GM12875 (cell line): ENCODE results near the gene TOP2B.

Source experiments
- H3K4me3 ChIP-seq: one replicate; pipeline ENCODE4 v1.5.1; 2011; ENCODE audit warnings: low read depth, low read length, control low read depth
- TF ChIP-seq, protein P1 (sequence below): IDR thresholded peaks from 2 replicates; pipeline ENCODE4 v1.5.1; 2011; ENCODE audit warnings: low read depth, mild to moderate bottlenecking, control low read depth, inconsistent platforms, low read length, moderate library complexity, borderline replicate concordance; ENCODE audit not compliant: insufficient read depth

The TOP2B gene

DNA sequence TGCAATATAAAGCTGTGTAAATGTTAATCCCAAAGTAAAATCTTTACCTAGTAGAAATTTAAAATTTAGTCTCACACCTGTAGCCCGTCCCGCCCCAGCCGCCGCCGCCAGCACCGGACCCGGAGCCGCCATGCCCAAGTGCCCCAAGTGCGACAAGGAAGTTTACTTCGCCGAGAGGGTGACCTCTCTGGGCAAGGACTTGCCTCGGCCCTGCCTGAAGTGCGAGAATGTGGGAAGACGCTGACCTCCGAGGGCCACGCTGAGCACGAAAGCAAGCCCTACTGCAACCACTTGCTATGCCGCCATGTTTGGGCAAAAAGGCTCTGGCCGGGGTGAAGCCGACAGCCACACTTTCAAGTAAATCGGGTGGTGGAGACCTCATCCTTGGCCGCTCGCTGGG lies 22.1 kb upstream of the TOP2B start:
- no peak overlapping the region for H3K4me3 ChIP-seq
- TF ChIP-seq, protein P1, sequence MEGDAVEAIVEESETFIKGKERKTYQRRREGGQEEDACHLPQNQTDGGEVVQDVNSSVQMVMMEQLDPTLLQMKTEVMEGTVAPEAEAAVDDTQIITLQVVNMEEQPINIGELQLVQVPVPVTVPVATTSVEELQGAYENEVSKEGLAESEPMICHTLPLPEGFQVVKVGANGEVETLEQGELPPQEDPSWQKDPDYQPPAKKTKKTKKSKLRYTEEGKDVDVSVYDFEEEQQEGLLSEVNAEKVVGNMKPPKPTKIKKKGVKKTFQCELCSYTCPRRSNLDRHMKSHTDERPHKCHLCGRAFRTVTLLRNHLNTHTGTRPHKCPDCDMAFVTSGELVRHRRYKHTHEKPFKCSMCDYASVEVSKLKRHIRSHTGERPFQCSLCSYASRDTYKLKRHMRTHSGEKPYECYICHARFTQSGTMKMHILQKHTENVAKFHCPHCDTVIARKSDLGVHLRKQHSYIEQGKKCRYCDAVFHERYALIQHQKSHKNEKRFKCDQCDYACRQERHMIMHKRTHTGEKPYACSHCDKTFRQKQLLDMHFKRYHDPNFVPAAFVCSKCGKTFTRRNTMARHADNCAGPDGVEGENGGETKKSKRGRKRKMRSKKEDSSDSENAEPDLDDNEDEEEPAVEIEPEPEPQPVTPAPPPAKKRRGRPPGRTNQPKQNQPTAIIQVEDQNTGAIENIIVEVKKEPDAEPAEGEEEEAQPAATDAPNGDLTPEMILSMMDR = no peak

DNA sequence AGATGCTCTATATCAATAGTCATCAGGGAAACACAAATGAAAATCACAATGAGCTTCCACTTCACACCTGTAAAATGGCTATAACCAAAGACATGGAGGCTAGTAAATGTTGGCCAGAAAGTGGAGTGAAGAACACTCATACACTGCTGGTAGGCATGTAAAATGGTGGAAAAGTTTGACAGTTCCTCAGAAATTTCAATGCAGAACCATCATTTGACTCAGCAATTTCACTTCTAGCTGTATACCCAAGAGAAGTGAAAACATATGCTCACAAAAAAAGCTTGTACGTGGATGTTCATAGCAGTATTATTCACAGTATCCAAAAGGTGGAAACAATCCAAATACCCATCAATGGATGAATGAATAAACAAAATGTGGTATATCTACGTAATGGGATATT lies 19.2 kb upstream of the TOP2B start:
- TF ChIP-seq, protein P1 = no peak
- no peak overlapping the region for H3K4me3 ChIP-seq

DNA sequence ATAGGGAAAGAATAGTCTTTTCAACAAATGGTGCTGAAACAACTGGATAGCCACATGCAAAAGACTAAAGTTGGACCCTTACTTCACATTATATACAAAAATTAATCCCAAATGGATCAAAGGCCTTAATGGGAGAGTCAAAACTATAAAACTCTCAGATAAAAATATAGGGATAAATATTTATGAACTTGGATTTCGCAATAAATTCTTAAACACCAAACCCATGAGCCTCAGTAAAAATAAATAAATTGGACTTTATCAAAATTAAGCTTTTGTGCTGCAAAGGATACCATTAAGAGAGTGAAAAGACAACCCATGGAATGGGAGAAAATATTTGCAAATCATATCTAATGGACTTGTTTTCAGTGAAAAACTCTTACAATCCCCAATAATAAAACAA lies 18.7 kb upstream of the TOP2B start:
- TF ChIP-seq, protein P1 = no peak
- no peak overlapping the region for H3K4me3 ChIP-seq

DNA sequence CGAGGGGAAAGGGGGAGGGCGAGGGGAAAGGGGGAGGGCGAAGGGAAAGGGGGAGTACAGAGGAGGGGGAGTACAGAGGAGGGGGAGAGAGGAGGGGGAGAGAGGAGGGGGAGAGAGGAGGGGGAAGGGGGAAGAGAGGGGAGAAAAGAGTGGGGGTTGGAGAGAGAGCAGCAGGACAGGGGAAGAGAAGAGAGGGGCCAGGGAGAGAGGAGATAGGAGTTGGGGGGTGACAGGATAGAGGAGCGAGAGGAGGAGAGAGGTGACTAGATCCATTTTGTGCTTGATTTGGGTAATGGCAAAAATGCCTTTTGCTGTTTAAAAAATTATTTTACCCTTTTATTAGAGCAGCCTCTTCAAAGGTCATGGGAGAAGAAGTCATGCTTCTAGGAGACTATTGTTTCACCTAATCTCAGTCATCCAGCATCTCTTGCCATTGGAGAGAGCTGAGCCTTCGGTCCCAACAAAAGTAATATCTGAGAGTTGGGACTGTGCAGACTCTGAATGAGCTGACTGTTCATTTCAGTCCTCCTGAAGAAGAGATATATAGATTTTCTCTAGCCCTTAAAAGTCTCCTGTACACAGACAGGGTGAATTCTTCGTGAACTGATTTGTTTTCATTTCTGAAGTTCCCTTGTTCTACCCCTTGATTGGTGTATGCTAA lies 15.1 kb upstream of the TOP2B start:
- no peak overlapping the region for H3K4me3 ChIP-seq
- TF ChIP-seq, protein P1 = no peak

DNA sequence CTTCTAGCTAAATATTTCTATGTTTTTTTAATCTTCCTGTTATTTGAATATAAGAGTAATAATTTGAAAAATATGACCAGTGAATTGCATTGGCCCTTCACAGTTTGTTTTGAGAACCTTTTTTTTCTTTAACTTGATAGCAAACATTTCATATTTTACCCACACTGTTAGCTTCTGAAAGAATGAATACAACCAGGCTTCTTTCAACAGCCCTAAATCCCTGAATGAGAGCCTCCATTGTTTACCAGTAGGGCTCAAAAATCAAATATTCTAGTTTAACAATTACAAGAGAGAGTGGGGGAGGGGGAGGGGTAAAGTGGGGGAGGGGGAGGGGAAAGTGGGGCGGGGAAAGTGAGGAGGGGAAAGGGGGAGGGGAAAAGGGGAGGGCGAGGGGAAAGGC lies 14.5 kb upstream of the TOP2B start:
- H3K4me3 ChIP-seq = no peak overlapping the region
- TF ChIP-seq, protein P1 = no peak

DNA sequence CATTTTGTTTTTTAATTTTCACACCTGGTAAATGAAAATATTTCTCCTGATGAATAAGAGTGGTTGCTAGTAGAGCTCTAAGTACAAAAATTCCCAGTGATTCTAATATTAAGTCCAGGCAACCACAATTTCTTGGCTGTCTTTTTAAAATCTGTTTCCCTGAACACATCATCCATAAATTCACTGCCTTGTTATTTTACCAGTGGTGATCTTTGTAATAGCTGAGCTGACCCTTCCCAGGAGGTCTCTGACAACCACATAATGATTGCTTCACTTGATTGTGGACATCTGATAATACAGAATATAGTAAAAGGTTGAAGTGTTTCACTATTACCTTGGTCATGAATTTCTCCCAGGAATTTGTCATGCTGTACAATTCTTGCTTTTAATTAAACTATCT lies 13.9 kb upstream of the TOP2B start:
- TF ChIP-seq, protein P1 = no peak

DNA sequence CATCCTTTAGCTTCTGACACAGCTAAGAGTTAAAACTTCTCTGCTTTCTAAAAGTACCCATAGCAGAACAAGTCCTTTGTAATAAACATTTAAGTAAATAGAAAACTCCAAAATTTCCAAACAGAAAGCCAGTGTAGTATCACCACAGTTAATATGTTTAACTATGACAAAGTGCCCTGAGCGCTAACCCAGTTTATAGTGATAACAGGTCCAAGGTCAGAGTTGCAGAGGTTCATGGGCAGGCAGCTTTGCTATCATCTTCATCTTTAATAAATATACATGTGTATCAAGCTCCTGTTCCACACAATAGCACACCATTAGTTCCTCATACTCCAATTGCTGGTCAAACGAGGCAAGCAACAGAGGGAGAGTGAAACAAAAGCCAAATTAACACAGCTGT lies 12.4 kb upstream of the TOP2B start:
- H3K4me3 ChIP-seq = no peak overlapping the region
- TF ChIP-seq, protein P1 = no peak

More for the DNA sequence above, 13.9 kb upstream of the TOP2B start:
- no peak overlapping the region for H3K4me3 ChIP-seq
